Body of pancreas (tissue), 4 donors: Measurements from ENCODE around the gene GNPAT. TPM values are rescaled to one million over a fixed set of nuclear protein-coding genes. Genes with fewer than 3 reads are reported as not detected.
A peak's percentile ranks its signal among the peaks of the same experiment; 100 is the strongest.

Experiments used
- ATAC-seq: fragments of 150-250 bp; one replicate; pipeline ENCODE4 v1.9.1; 2016
- DNase-seq, 4 donors: peaks; one replicate each; pipeline ENCODE4 v3.0.0-alpha.2; 2019
- H3K27ac ChIP-seq, 4 donors: fragments of 200-600 bp; sonication (generic); 1 replicate in 3 of 4; 2 replicates in 1 of 4; pipeline versions ENCODE4 v1.5.1 to v1.6.1; 2016 to 2019; ENCODE audit warnings: mild to moderate bottlenecking in 1 of 4, mixed read lengths in 1 of 4, moderate library complexity in 1 of 4
- H3K27me3 ChIP-seq, 2 donors: fragments of 200-600 bp; sonication (generic); one replicate each; pipeline ENCODE4 v1.6.0; 2016; ENCODE audit warnings: mild to moderate bottlenecking in 1 of 2
- H3K36me3 ChIP-seq, 2 donors: fragments of 200-600 bp; sonication (generic); replicated peaks in 1 of 2; 2 replicates each; pipeline ENCODE4 v1.5.1; 2016; ENCODE audit warnings: low read depth in 2 of 2; ENCODE audit not compliant: insufficient read depth in 1 of 2
- H3K4me1 ChIP-seq: fragments of 200-600 bp; sonication (generic); one replicate; pipeline ENCODE4 v1.6.0; 2016
- H3K4me3 ChIP-seq, 2 donors: fragments of 200-600 bp; sonication (generic); 1 replicate in 1 of 2; 2 replicates in 1 of 2; pipeline ENCODE4 v1.5.1; 2016 to 2019
- H3K9me3 ChIP-seq, 3 donors: fragments of 200-600 bp; sonication (generic); 1 replicate in 2 of 3; 2 replicates in 1 of 3; pipeline ENCODE4 v1.5.1; 2016
- POLR2A ChIP-seq, 3 donors: fragments of 450-650 bp; IDR thresholded peaks; one replicate each; pipeline ENCODE4 v1.6.1; 2016; ENCODE audit warnings: antibody characterized with exemption in 3 of 3, mild to moderate bottlenecking in 2 of 3
- WGBS, 2 donors: methylation state at CpG; one replicate each; pipeline ENCODE4 v1.1.5; 2017; 5-methylcytosine and 5-hydroxymethylcytosine counted together
- intact Hi-C: fragments of 100-400 bp; cut with DNase I; formaldehyde crosslinking; loops from one replicate; pipeline ENCODE4 v1.15.1; 2023
- total RNA-seq, 2 donors: library from RNA; depleted of rRNA; stranded (reverse); fragments of >200 nt; gene quantifications; one replicate each; pipeline ENCODE4 v1.1.0, GENCODE V29; 2016
- TF ChIP-seq, protein P1 (sequence below), 7 experiments: fragments of 450-650 bp in 4 of 7; fragments of 200-600 bp in 3 of 7; sonication (generic) in 3 of 7; IDR thresholded peaks; one replicate each; pipeline ENCODE4 v1.5.1; 2016 to 2019; ENCODE audit warnings: antibody characterized with exemption in 7 of 7

The GNPAT gene
- total RNA-seq, 2 donors from 2014 or later = 18.1 to 27.0 TPM

DNA sequence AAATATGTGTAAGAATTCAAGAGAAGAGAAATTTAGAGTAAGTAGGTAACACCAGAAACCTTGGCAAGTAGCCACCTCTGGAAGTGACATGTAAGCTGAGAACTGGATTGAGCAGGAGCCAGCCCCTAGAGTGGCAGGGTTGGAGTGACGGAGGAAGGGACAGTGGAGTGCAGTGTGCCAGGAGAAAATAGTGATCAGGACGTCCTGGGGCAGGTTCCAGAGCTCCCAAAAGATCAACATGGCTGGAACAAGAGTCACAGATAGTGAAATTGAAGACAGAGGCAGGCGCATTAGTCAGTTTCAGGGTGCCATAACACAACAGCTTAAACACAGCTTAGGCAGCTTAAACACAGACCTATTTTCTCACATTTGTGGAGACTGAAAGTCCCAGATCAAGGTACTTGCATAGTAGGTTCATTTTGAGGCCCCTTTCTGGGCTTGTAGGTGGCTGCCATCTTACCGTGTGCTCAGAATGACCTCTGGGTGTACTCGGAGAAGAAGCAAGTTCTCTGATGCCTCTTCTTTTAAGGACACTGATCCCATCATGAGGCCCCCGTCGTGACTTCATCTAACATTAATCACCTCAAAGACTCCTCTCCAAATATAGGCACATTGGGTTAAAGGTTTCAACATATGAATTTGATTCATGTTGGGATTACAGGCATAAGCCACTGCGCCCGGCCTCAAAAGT, 37.2 kb downstream of the GNPAT start:
- Histone ChIP-seq H3K4me1 (no peaks in the 10 kb centered on the region), H3K4me3 (no peak overlapping the region), H3K9me3 (no peaks in the 10 kb centered on the region), H3K27ac (no peak overlapping the region), H3K36me3 (peaks cover 0 to 16% of the 10 kb centered on the region in 2 donors), H3K27me3 (no peaks in the 10 kb centered on the region)
- 77 to 80% methylated on average over 9 of the region's 9 CpGs for WGBS, 2 donors
- DNase-seq (peak; percentile 39 to 78 (median 66)), ATAC-seq (peak; percentile 59)
- intact Hi-C loops = no loop called here
- TF ChIP-seq POLR2A (IDR thresholded peaks at IDR 0.05) = no peak
- TF ChIP-seq, protein P1, sequence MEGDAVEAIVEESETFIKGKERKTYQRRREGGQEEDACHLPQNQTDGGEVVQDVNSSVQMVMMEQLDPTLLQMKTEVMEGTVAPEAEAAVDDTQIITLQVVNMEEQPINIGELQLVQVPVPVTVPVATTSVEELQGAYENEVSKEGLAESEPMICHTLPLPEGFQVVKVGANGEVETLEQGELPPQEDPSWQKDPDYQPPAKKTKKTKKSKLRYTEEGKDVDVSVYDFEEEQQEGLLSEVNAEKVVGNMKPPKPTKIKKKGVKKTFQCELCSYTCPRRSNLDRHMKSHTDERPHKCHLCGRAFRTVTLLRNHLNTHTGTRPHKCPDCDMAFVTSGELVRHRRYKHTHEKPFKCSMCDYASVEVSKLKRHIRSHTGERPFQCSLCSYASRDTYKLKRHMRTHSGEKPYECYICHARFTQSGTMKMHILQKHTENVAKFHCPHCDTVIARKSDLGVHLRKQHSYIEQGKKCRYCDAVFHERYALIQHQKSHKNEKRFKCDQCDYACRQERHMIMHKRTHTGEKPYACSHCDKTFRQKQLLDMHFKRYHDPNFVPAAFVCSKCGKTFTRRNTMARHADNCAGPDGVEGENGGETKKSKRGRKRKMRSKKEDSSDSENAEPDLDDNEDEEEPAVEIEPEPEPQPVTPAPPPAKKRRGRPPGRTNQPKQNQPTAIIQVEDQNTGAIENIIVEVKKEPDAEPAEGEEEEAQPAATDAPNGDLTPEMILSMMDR (IDR thresholded peaks at IDR 0.05) = no peak

DNA sequence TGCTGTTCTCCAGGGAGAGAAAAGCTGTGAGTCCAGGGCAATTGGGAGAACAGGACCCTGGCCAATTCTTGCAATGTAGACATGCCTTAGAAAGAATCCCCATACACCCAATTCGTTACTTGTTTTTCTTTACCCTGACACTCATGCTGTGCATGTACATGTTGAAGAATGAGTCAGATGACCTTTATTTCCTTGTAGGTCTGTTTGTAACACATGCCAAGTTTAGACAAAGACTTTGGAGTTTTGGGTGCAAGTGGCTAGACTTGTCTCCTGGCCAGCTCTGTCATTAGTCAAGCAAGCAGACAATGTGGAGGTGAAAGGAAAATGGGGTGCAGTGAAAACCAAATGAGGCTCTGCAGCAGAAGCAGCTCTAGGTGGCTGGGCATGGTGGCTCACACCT, 38.1 kb downstream of the GNPAT start:
- TF ChIP-seq, protein P1 (IDR thresholded peaks at IDR 0.05) = no peak
- no peak for TF ChIP-seq POLR2A (IDR thresholded peaks at IDR 0.05)
- no peaks in the 10 kb centered on the region for H3K9me3 ChIP-seq
- 83% methylated on average over 1 of the region's 1 CpG for WGBS, 2 donors
- H3K27ac ChIP-seq = no peak overlapping the region
- H3K36me3 ChIP-seq = peaks cover 0 to 13% of the 10 kb centered on the region in 2 donors
- ATAC-seq = no peak
- no peak overlapping the region for H3K4me3 ChIP-seq
- H3K4me1 ChIP-seq = no peaks in the 10 kb centered on the region
- no peaks in the 10 kb centered on the region for H3K27me3 ChIP-seq
- DNase-seq = no peak
- intact Hi-C loops = no loop called here

DNA sequence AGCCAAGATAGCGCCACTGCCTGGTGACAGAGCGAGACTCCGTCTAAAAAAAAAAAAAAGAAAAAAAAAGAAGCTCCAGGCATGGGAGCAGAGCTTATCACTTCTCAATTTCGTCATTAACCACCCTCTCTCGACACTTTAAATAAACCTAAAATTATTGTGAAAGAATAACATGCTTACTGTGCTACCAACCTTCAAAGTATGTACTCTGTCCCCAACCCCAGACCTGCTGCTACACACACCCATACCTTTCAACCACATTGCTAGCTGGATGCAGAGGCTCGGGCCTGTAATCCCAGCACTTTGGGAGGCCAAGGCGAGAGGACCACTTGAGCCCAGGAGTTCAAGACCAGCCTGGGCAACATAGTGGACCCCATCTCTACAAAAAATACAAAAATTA, 38.7 kb downstream of the GNPAT start:
- WGBS, 2 donors = 88% methylated on average over 7 of the region's 7 CpGs
- intact Hi-C loops = no loop called here
- H3K27ac ChIP-seq = no peak overlapping the region
- no peaks in the 10 kb centered on the region for H3K9me3 ChIP-seq
- no peak overlapping the region for H3K4me3 ChIP-seq
- ATAC-seq (no peak), DNase-seq (no peak)
- no peaks in the 10 kb centered on the region for H3K27me3 ChIP-seq
- TF ChIP-seq POLR2A (IDR thresholded peaks at IDR 0.05) = no peak
- TF ChIP-seq, protein P1 (IDR thresholded peaks at IDR 0.05) = no peak
- H3K4me1 ChIP-seq = no peaks in the 10 kb centered on the region
- peaks cover 0 to 9% of the 10 kb centered on the region in 2 donors for H3K36me3 ChIP-seq

DNA sequence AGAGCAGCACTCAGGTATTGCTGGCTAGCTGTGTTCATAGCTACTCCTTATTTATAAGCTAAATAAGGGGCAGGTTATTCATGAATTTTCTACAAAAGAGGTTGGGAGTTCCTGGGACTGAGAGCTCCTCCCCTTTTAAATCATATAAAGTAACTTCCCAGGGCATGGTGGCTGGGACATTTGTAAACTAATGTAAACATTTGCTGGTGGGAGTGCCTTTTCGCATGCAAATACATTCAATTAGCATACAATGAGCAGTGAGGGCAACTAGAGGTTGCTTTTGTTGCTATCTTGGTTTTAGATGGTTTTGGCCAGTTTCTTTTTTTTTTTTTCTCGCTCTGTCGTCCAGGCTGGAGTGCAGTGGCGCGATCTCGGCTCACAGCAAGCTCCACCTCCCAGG, 43.4 kb downstream of the GNPAT start:
- Histone ChIP-seq H3K4me1 (no peaks in the 10 kb centered on the region), H3K27ac (no peak overlapping the region), H3K9me3 (no peaks in the 10 kb centered on the region), H3K4me3 (no peak overlapping the region), H3K36me3 (no peaks in the 10 kb centered on the region), H3K27me3 (no peaks in the 10 kb centered on the region)
- DNase-seq = no peak
- intact Hi-C loops = no loop called here
- no peak for ATAC-seq
- 94 to 96% methylated on average over 6 of the region's 6 CpGs for WGBS, 2 donors
- TF ChIP-seq, protein P1 (IDR thresholded peaks at IDR 0.05) = no peak
- TF ChIP-seq POLR2A (IDR thresholded peaks at IDR 0.05) = no peak

DNA sequence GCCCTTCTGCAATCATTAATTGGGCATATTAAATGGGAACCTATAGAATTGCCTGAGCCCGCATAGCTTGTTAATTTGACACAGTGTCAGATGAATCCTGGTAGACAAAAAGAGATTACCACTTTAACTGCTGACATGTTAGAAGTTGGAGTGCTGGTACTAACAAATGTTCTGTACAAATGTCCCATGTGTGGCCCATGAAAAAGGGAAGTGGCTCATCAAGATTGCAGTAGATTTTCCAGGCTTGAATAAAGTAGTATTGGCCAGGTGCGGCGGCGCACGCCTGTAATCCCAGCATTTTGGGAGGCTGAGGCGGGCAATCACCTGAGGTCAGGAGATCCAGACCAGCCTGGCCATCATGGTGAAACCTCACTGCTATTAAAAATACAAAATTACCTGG, 45.6 kb downstream of the GNPAT start:
- no peaks in the 10 kb centered on the region for H3K4me1 ChIP-seq
- H3K27me3 ChIP-seq = no peaks in the 10 kb centered on the region
- no peak for ATAC-seq
- H3K4me3 ChIP-seq = no peak overlapping the region
- TF ChIP-seq POLR2A (IDR thresholded peaks at IDR 0.05) = no peak
- TF ChIP-seq, protein P1 (IDR thresholded peaks at IDR 0.05) = no peak
- no peaks in the 10 kb centered on the region for H3K36me3 ChIP-seq
- no peak for DNase-seq
- WGBS, 2 donors = 96 to 97% methylated on average over 6 of the region's 6 CpGs
- intact Hi-C loops = no loop called here
- no peak overlapping the region for H3K27ac ChIP-seq
- H3K9me3 ChIP-seq = no peaks in the 10 kb centered on the region
